HUES64 (cell line): ENCODE data around the gene PPCDC.

ENCODE experiments used
- H3K27ac ChIP-seq: 2 replicates; pipeline ENCODE4 v1.7.0; 2013; ENCODE audit warnings: low read depth, low read length, inconsistent platforms
- H3K27me3 ChIP-seq: 2 replicates; pipeline ENCODE4 v1.6.1; 2013; ENCODE audit warnings: mild to moderate bottlenecking, low read length; ENCODE audit not compliant: insufficient read depth
- H3K36me3 ChIP-seq: 2 replicates; pipeline ENCODE4 v1.6.1; 2013; ENCODE audit warnings: mild to moderate bottlenecking, low read length; ENCODE audit not compliant: insufficient read depth
- H3K4me1 ChIP-seq: 2 replicates; pipeline ENCODE4 v1.6.1; 2013; ENCODE audit warnings: mild to moderate bottlenecking, low read length, moderate library complexity; ENCODE audit not compliant: insufficient read depth
- H3K4me3 ChIP-seq: 2 replicates; pipeline ENCODE4 v1.5.1; 2013; ENCODE audit warnings: mild to moderate bottlenecking, low read length, moderate library complexity
- H3K9ac ChIP-seq: 2 replicates; pipeline ENCODE4 v1.6.1; 2013; ENCODE audit warnings: mild to moderate bottlenecking, low read depth, low read length
- H3K9me3 ChIP-seq: 2 replicates; pipeline ENCODE4 v1.6.1; 2013; ENCODE audit warnings: low read depth, low read length; ENCODE audit not compliant: insufficient read depth
- WGBS: fragments of 150-250, 120-280 bp; methylation state at CpG from one replicate; pipeline ENCODE4 v1.1.7; 2013; ENCODE audit warnings: missing lambda C conversion rate; 5-methylcytosine and 5-hydroxymethylcytosine counted together

The PPCDC gene

GRCh38 chr15:75019916-75020315, 3.5 kb upstream of the PPCDC start:
- WGBS, result 91% methylated on average over 3 of the region's 3 CpGs
- Histone ChIP-seq H3K9me3 (no peaks in the 10 kb centered on the region), H3K9ac (no peak overlapping the region), H3K36me3 (peaks cover 20% of the 10 kb centered on the region), H3K4me3 (no peak overlapping the region), H3K4me1 (no peaks in the 10 kb centered on the region; the same call in 1 of the 2 replicates), H3K27me3 (no peaks in the 10 kb centered on the region), H3K27ac (no peak overlapping the region)

- Histone ChIP-seq H3K4me3 (no peak overlapping the region), H3K27me3 (no peaks in the 10 kb centered on the region), H3K9me3 (no peaks in the 10 kb centered on the region), H3K4me1 (no peaks in the 10 kb centered on the region; the same call in 1 of the 2 replicates), H3K27ac (no peak overlapping the region), H3K9ac (no peak overlapping the region), H3K36me3 (peaks cover 28% of the 10 kb centered on the region)
- 87% methylated on average over 8 of the region's 8 CpGs for WGBS
Measured at GRCh38 chr15:75021341-75021740, 2.0 kb upstream of the PPCDC start.

- Histone ChIP-seq H3K36me3 (peaks cover 19% of the 10 kb centered on the region), H3K4me1 (no peaks in the 10 kb centered on the region; the same call in 1 of the 2 replicates), H3K27me3 (no peaks in the 10 kb centered on the region), H3K9ac (no peak overlapping the region), H3K27ac (no peak overlapping the region), H3K4me3 (no peak overlapping the region), H3K9me3 (no peaks in the 10 kb centered on the region)
- 96% methylated on average over 1 of the region's 2 CpGs for WGBS
Measured at GRCh38 chr15:75022783-75023180, 608 bp upstream of the PPCDC start.

GRCh38 chr15:75023872-75024636, 664 bp downstream of the PPCDC start:
- H3K36me3 ChIP-seq, result peaks cover 9% of the 10 kb centered on the region; the same call in 1 of the 2 replicates
- H3K4me3 ChIP-seq, result peak overlapping the region; percentile 99
- H3K27ac ChIP-seq, result peak overlapping the region; percentile 76
- peak overlapping the region; percentile 100 for H3K9ac ChIP-seq
- H3K9me3 ChIP-seq, result no peaks in the 10 kb centered on the region
- no peaks in the 10 kb centered on the region for H3K27me3 ChIP-seq
- H3K4me1 ChIP-seq, result no peaks in the 10 kb centered on the region; the same call in 1 of the 2 replicates
- WGBS, result 28% methylated on average over 12 of the region's 12 CpGs

GRCh38 chr15:75025107-75025506, 1.7 kb downstream of the PPCDC start:
- H3K36me3 ChIP-seq, result peaks cover 9% of the 10 kb centered on the region; the same call in 1 of the 2 replicates
- no peaks in the 10 kb centered on the region for H3K27me3 ChIP-seq
- peaks cover 7% of the 10 kb centered on the region; the same call in 1 of the 2 replicates for H3K4me1 ChIP-seq
- H3K4me3 ChIP-seq, result no peak overlapping the region
- H3K9me3 ChIP-seq, result no peaks in the 10 kb centered on the region
- 0 out of 2 replicates have a peak overlapping the region, but pooled peaks have one; percentile 37 for H3K9ac ChIP-seq
- no peak overlapping the region for H3K27ac ChIP-seq
- 96% methylated on average over 3 of the region's 3 CpGs for WGBS

- Histone ChIP-seq H3K27ac (no peak overlapping the region), H3K36me3 (peaks cover 12% of the 10 kb centered on the region), H3K27me3 (no peaks in the 10 kb centered on the region), H3K4me3 (no peak overlapping the region), H3K9me3 (no peaks in the 10 kb centered on the region), H3K4me1 (peaks cover 7% of the 10 kb centered on the region; the same call in 1 of the 2 replicates), H3K9ac (no peak overlapping the region)
- WGBS, result 93% methylated on average over 5 of the region's 5 CpGs
Measured at GRCh38 chr15:75025548-75026260, 2.3 kb downstream of the PPCDC start.

GRCh38 chr15:75027551-75027950, 4.2 kb downstream of the PPCDC start:
- Histone ChIP-seq H3K36me3 (peaks cover 16% of the 10 kb centered on the region), H3K9me3 (no peaks in the 10 kb centered on the region), H3K27me3 (no peaks in the 10 kb centered on the region), H3K27ac (no peak overlapping the region), H3K9ac (no peak overlapping the region), H3K4me3 (no peak overlapping the region), H3K4me1 (peaks cover 11% of the 10 kb centered on the region; the same call in 1 of the 2 replicates)
- WGBS, result 90% methylated on average over 7 of the region's 7 CpGs

GRCh38 chr15:75028991-75029377, 5.6 kb downstream of the PPCDC start:
- no peak overlapping the region for H3K9ac ChIP-seq
- no peaks in the 10 kb centered on the region for H3K27me3 ChIP-seq
- peaks cover 11% of the 10 kb centered on the region; the same call in 1 of the 2 replicates for H3K4me1 ChIP-seq
- WGBS, result 81% methylated on average over 4 of the region's 4 CpGs
- no peaks in the 10 kb centered on the region for H3K9me3 ChIP-seq
- no peak overlapping the region for H3K4me3 ChIP-seq
- H3K27ac ChIP-seq, result 0 out of 2 replicates have a peak overlapping the region, but pooled peaks have one; percentile 13
- peaks cover 16% of the 10 kb centered on the region for H3K36me3 ChIP-seq

GRCh38 chr15:75029378-75030022, 6.1 kb downstream of the PPCDC start:
- no peak overlapping the region for H3K9ac ChIP-seq
- WGBS, result 58% methylated on average over 12 of the region's 12 CpGs

GRCh38 chr15:75030023-75030413, 6.6 kb downstream of the PPCDC start:
- Histone ChIP-seq H3K4me3 (no peak overlapping the region), H3K27ac (peak overlapping the region; percentile 1; the same call in 1 of the 2 replicates), H3K27me3 (no peaks in the 10 kb centered on the region), H3K9me3 (no peaks in the 10 kb centered on the region), H3K36me3 (peaks cover 16% of the 10 kb centered on the region), H3K9ac (no peak overlapping the region), H3K4me1 (peaks cover 11% of the 10 kb centered on the region; the same call in 1 of the 2 replicates)
- WGBS, result 69% methylated on average over 2 of the region's 2 CpGs

More at GRCh38 chr15:75029378-75030022, 6.1 kb downstream of the PPCDC start:
- Histone ChIP-seq H3K9me3 (no peaks in the 10 kb centered on the region), H3K4me3 (no peak overlapping the region), H3K36me3 (peaks cover 16% of the 10 kb centered on the region), H3K27ac (peak overlapping the region; percentile 1; the same call in 1 of the 2 replicates), H3K4me1 (peaks cover 11% of the 10 kb centered on the region; the same call in 1 of the 2 replicates), H3K27me3 (no peaks in the 10 kb centered on the region)

- peaks cover 16% of the 10 kb centered on the region for H3K36me3 ChIP-seq
- H3K27me3 ChIP-seq, result no peaks in the 10 kb centered on the region
- H3K27ac ChIP-seq, result no peak overlapping the region
- 94% methylated on average over 4 of the region's 4 CpGs for WGBS
- no peak overlapping the region for H3K4me3 ChIP-seq
- H3K4me1 ChIP-seq, result peaks cover 11% of the 10 kb centered on the region
- no peaks in the 10 kb centered on the region for H3K9me3 ChIP-seq
- no peak overlapping the region for H3K9ac ChIP-seq
Measured at GRCh38 chr15:75030424-75030823, 7.0 kb downstream of the PPCDC start.
